ENCODE data around the gene DPH5. TPM values are rescaled to one million over a fixed set of nuclear protein-coding genes. Genes with fewer than 3 reads are reported as not detected.

DPH5 gene
- total and polyA plus RNA-seq, 4 donors, result 8.6 to 30.7 (median 17.7) TPM

- Histone ChIP-seq H3K27me3 (ENCODE audit: control insufficient read depth in 1 of 2, insufficient read depth in 2 of 2, low read length in 1 of 2) (no peaks in the 10 kb centered on the region), H3K36me3 (ENCODE audit: control insufficient read depth in 1 of 2, insufficient read depth in 2 of 2, low read length in 1 of 2) (no peaks in the 10 kb centered on the region), H3K4me3 (ENCODE audit: low read length in 2 of 2) (peak overlapping the region; percentile 46 to 84), H3K27ac (ENCODE audit: low read depth in 1 of 2, low read length in 2 of 2) (no peak overlapping the region), H3K9me3 (ENCODE audit: control insufficient read depth, low read length) (no peaks in the 10 kb centered on the region), H3K4me1 (ENCODE audit: control insufficient read depth in 1 of 2, insufficient read depth in 2 of 2, low read length in 2 of 2) (peaks cover 0 to 1% of the 10 kb centered on the region in 2 donors)
- intact Hi-C loops (cut with DNase I), result loop anchor here (5.0 to 10.0 kb wide), 3 partner anchors 208 to 258 kb away; partner anchors contain the start of gene S1PR1 (in 2 of the 2)
- DNase-seq (no peak), ATAC-seq (ENCODE audit: low FRiP score) (no peak)
- WGBS, 2 donors, result 66 to 67% methylated on average over 5 of the region's 5 CpGs
Measured at GRCh38 chr1:101026430-101026788, 825 bp upstream of the DPH5 start.

- Histone ChIP-seq H3K4me3 (ENCODE audit: low read length in 2 of 2) (peak overlapping the region; percentile 46 to 84), H3K4me1 (ENCODE audit: control insufficient read depth in 1 of 2, insufficient read depth in 2 of 2, low read length in 2 of 2) (peaks cover 0 to 1% of the 10 kb centered on the region in 2 donors), H3K9me3 (ENCODE audit: control insufficient read depth, low read length) (no peaks in the 10 kb centered on the region), H3K27ac (ENCODE audit: low read depth in 1 of 2, low read length in 2 of 2) (peak overlapping the region in 1 of 2 donors; percentile 17), H3K36me3 (ENCODE audit: control insufficient read depth in 1 of 2, insufficient read depth in 2 of 2, low read length in 1 of 2) (peaks cover 0 to 1% of the 10 kb centered on the region in 2 donors), H3K27me3 (ENCODE audit: control insufficient read depth in 1 of 2, insufficient read depth in 2 of 2, low read length in 1 of 2) (no peaks in the 10 kb centered on the region)
- 0 to 1% methylated on average over 9 of the region's 9 CpGs for WGBS, 2 donors
- peak; percentile 63 for ATAC-seq (ENCODE audit: low FRiP score)
- intact Hi-C loops (cut with DNase I), result loop anchor here (5.0 to 10.0 kb wide), 3 partner anchors 210 to 260 kb away; partner anchors contain the start of gene S1PR1 (in 2 of the 2)
- no peak for DNase-seq
Measured at GRCh38 chr1:101025283-101025656, 314 bp downstream of the DPH5 start.

GRCh38 chr1:101022294-101022693 is 3.3 kb downstream of the DPH5 start:
- H3K27me3 ChIP-seq (ENCODE audit: control insufficient read depth in 1 of 2, insufficient read depth in 2 of 2, low read length in 1 of 2), result no peaks in the 10 kb centered on the region
- intact Hi-C loops (cut with DNase I), result loop anchor here (10.0 kb wide), 2 partner anchors 213 to 263 kb away; partner anchors contain the start of gene S1PR1 (in 1 of the 2)
- no peak for DNase-seq

GRCh38 chr1:101017448-101017847 is 8.1 kb downstream of the DPH5 start:
- H3K27ac ChIP-seq (ENCODE audit: low read depth in 1 of 2, low read length in 2 of 2), result no peak overlapping the region
- 98 to 100% methylated on average over 1 of the region's 1 CpG for WGBS, 2 donors
- DNase-seq, result no peak

More at GRCh38 chr1:101022294-101022693, 3.3 kb downstream of the DPH5 start:
- Histone ChIP-seq H3K9me3 (ENCODE audit: control insufficient read depth, low read length) (no peaks in the 10 kb centered on the region), H3K4me3 (ENCODE audit: low read length in 2 of 2) (no peak overlapping the region), H3K27ac (ENCODE audit: low read depth in 1 of 2, low read length in 2 of 2) (no peak overlapping the region), H3K4me1 (ENCODE audit: control insufficient read depth in 1 of 2, insufficient read depth in 2 of 2, low read length in 2 of 2) (peaks cover 0 to 1% of the 10 kb centered on the region in 2 donors), H3K36me3 (ENCODE audit: control insufficient read depth in 1 of 2, insufficient read depth in 2 of 2, low read length in 1 of 2) (peaks cover 0 to 5% of the 10 kb centered on the region in 2 donors)
- 81 to 87% methylated on average over 3 of the region's 3 CpGs for WGBS, 2 donors
- ATAC-seq (ENCODE audit: low FRiP score), result no peak

GRCh38 chr1:101013776-101014175 is 11.8 kb downstream of the DPH5 start:
- H3K4me1 ChIP-seq (ENCODE audit: control insufficient read depth in 1 of 2, insufficient read depth in 2 of 2, low read length in 2 of 2), result no peaks in the 10 kb centered on the region
- no peak overlapping the region for H3K4me3 ChIP-seq (ENCODE audit: low read length in 2 of 2)
- intact Hi-C loops (cut with DNase I), result no loop called here
- H3K9me3 ChIP-seq (ENCODE audit: control insufficient read depth, low read length), result no peaks in the 10 kb centered on the region
- ATAC-seq (ENCODE audit: low FRiP score) (no peak), DNase-seq (no peak)
- WGBS, 2 donors, result 56 to 69% methylated on average over 1 of the region's 1 CpG
- H3K36me3 ChIP-seq (ENCODE audit: control insufficient read depth in 1 of 2, insufficient read depth in 2 of 2, low read length in 1 of 2), result no peaks in the 10 kb centered on the region
- H3K27ac ChIP-seq (ENCODE audit: low read depth in 1 of 2, low read length in 2 of 2), result no peak overlapping the region
- no peaks in the 10 kb centered on the region for H3K27me3 ChIP-seq (ENCODE audit: control insufficient read depth in 1 of 2, insufficient read depth in 2 of 2, low read length in 1 of 2)

More at GRCh38 chr1:101017448-101017847, 8.1 kb downstream of the DPH5 start:
- Histone ChIP-seq H3K27me3 (ENCODE audit: control insufficient read depth in 1 of 2, insufficient read depth in 2 of 2, low read length in 1 of 2) (no peaks in the 10 kb centered on the region), H3K9me3 (ENCODE audit: control insufficient read depth, low read length) (no peaks in the 10 kb centered on the region), H3K4me1 (ENCODE audit: control insufficient read depth in 1 of 2, insufficient read depth in 2 of 2, low read length in 2 of 2) (no peaks in the 10 kb centered on the region), H3K4me3 (ENCODE audit: low read length in 2 of 2) (no peak overlapping the region), H3K36me3 (ENCODE audit: control insufficient read depth in 1 of 2, insufficient read depth in 2 of 2, low read length in 1 of 2) (peaks cover 0 to 5% of the 10 kb centered on the region in 2 donors)
- intact Hi-C loops (cut with DNase I), result no loop called here
- ATAC-seq (ENCODE audit: low FRiP score), result no peak

- H3K4me1 ChIP-seq (ENCODE audit: control insufficient read depth in 1 of 2, insufficient read depth in 2 of 2, low read length in 2 of 2), result peaks cover 0 to under 1% of the 10 kb centered on the region in 2 donors
- H3K36me3 ChIP-seq (ENCODE audit: control insufficient read depth in 1 of 2, insufficient read depth in 2 of 2, low read length in 1 of 2), result no peaks in the 10 kb centered on the region
- intact Hi-C loops (cut with DNase I), result no loop called here
- no peaks in the 10 kb centered on the region for H3K27me3 ChIP-seq (ENCODE audit: control insufficient read depth in 1 of 2, insufficient read depth in 2 of 2, low read length in 1 of 2)
- no peak for DNase-seq
- no peak overlapping the region for H3K4me3 ChIP-seq (ENCODE audit: low read length in 2 of 2)
- H3K9me3 ChIP-seq (ENCODE audit: control insufficient read depth, low read length), result no peaks in the 10 kb centered on the region
- no peak for ATAC-seq (ENCODE audit: low FRiP score)
- 86 to 92% methylated on average over 3 of the region's 3 CpGs for WGBS, 2 donors
- no peak overlapping the region for H3K27ac ChIP-seq (ENCODE audit: low read depth in 1 of 2, low read length in 2 of 2)
Measured at GRCh38 chr1:101008229-101008834, 17.3 kb downstream of the DPH5 start.

- intact Hi-C loops (cut with DNase I), result no loop called here
- WGBS, 2 donors, result 90 to 97% methylated on average over 2 of the region's 2 CpGs
- Histone ChIP-seq H3K27ac (ENCODE audit: low read depth in 1 of 2, low read length in 2 of 2) (no peak overlapping the region), H3K36me3 (ENCODE audit: control insufficient read depth in 1 of 2, insufficient read depth in 2 of 2, low read length in 1 of 2) (no peaks in the 10 kb centered on the region), H3K4me1 (ENCODE audit: control insufficient read depth in 1 of 2, insufficient read depth in 2 of 2, low read length in 2 of 2) (peaks cover 5 to 12% of the 10 kb centered on the region in 2 donors), H3K9me3 (ENCODE audit: control insufficient read depth, low read length) (no peaks in the 10 kb centered on the region), H3K4me3 (ENCODE audit: low read length in 2 of 2) (no peak overlapping the region), H3K27me3 (ENCODE audit: control insufficient read depth in 1 of 2, insufficient read depth in 2 of 2, low read length in 1 of 2) (no peaks in the 10 kb centered on the region)
- DNase-seq (no peak), ATAC-seq (ENCODE audit: low FRiP score) (no peak)
Measured at GRCh38 chr1:101006553-101006952, 19.0 kb downstream of the DPH5 start.

- no peaks in the 10 kb centered on the region for H3K9me3 ChIP-seq (ENCODE audit: control insufficient read depth, low read length)
- intact Hi-C loops (cut with DNase I), result no loop called here
- DNase-seq, result no peak
- no peak overlapping the region for H3K27ac ChIP-seq (ENCODE audit: low read depth in 1 of 2, low read length in 2 of 2)
- H3K36me3 ChIP-seq (ENCODE audit: control insufficient read depth in 1 of 2, insufficient read depth in 2 of 2, low read length in 1 of 2), result no peaks in the 10 kb centered on the region
- no peak for ATAC-seq (ENCODE audit: low FRiP score)
- WGBS, 2 donors, result 98% methylated on average over 4 of the region's 4 CpGs
- peaks cover 5 to 12% of the 10 kb centered on the region in 2 donors for H3K4me1 ChIP-seq (ENCODE audit: control insufficient read depth in 1 of 2, insufficient read depth in 2 of 2, low read length in 2 of 2)
- H3K4me3 ChIP-seq (ENCODE audit: low read length in 2 of 2), result no peak overlapping the region
- no peaks in the 10 kb centered on the region for H3K27me3 ChIP-seq (ENCODE audit: control insufficient read depth in 1 of 2, insufficient read depth in 2 of 2, low read length in 1 of 2)
Measured at GRCh38 chr1:101005871-101006270, 19.7 kb downstream of the DPH5 start.

- H3K4me3 ChIP-seq (ENCODE audit: low read length in 2 of 2), result no peak overlapping the region
- WGBS, 2 donors, result 97 to 100% methylated on average over 1 of the region's 1 CpG
- no peaks in the 10 kb centered on the region for H3K27me3 ChIP-seq (ENCODE audit: control insufficient read depth in 1 of 2, insufficient read depth in 2 of 2, low read length in 1 of 2)
- ATAC-seq (ENCODE audit: low FRiP score) (no peak), DNase-seq (no peak)
- no peak overlapping the region for H3K27ac ChIP-seq (ENCODE audit: low read depth in 1 of 2, low read length in 2 of 2)
- intact Hi-C loops (cut with DNase I), result no loop called here
- no peaks in the 10 kb centered on the region for H3K36me3 ChIP-seq (ENCODE audit: control insufficient read depth in 1 of 2, insufficient read depth in 2 of 2, low read length in 1 of 2)
- no peaks in the 10 kb centered on the region for H3K9me3 ChIP-seq (ENCODE audit: control insufficient read depth, low read length)
- H3K4me1 ChIP-seq (ENCODE audit: control insufficient read depth in 1 of 2, insufficient read depth in 2 of 2, low read length in 2 of 2), result peaks cover 5 to 12% of the 10 kb centered on the region in 2 donors
Measured at GRCh38 chr1:101005183-101005582, 20.4 kb downstream of the DPH5 start.

Data from aorta (tissue), 5 donors.